Trophoblast cell (in vitro differentiated cells and primary cell): ENCODE measurements around the gene CD80.
"Not testable (repeated sequence)": the region's sequence is repeated elsewhere in the genome, so short reads cannot be mapped to it uniquely, and the experiment has no call there.

Source experiments
- DNase-seq, 2 donors: peaks; one replicate each; pipeline ENCODE4 v3.0.0-alpha.2; 2016
- H2AFZ ChIP-seq: 2 replicates; pipeline ENCODE4 v1.6.1; 2013; ENCODE audit warnings: low read length, moderate library complexity, mild to moderate bottlenecking; ENCODE audit not compliant: insufficient read depth, poor library complexity
- H2AK5ac ChIP-seq: 2 replicates; pipeline ENCODE4 v1.6.1; 2013; ENCODE audit warnings: mild to moderate bottlenecking, low read length
- H2BK120ac ChIP-seq: 2 replicates; pipeline ENCODE4 v1.6.1; 2013; ENCODE audit warnings: low read length, mild to moderate bottlenecking, moderate library complexity; ENCODE audit not compliant: insufficient read depth, poor library complexity
- H2BK12ac ChIP-seq: 2 replicates; pipeline ENCODE4 v1.6.1; 2013; ENCODE audit warnings: mild to moderate bottlenecking, low read length, moderate library complexity
- H2BK5ac ChIP-seq: 2 replicates; pipeline ENCODE4 v1.6.1; 2013; ENCODE audit warnings: low read length, low read depth, moderate library complexity, mild to moderate bottlenecking; ENCODE audit not compliant: poor library complexity
- H3K14ac ChIP-seq: 2 replicates; pipeline ENCODE4 v1.6.1; 2013; ENCODE audit warnings: mild to moderate bottlenecking, low read length
- H3K18ac ChIP-seq: 2 replicates; pipeline ENCODE4 v1.6.1; 2013; ENCODE audit warnings: mild to moderate bottlenecking, low read length
- H3K23ac ChIP-seq: 2 replicates; pipeline ENCODE4 v1.6.1; 2013; ENCODE audit warnings: low read length
- H3K27ac ChIP-seq: 2 replicates; pipeline ENCODE4 v1.5.1; 2013; ENCODE audit warnings: low read depth, mild to moderate bottlenecking, inconsistent platforms, low read length, moderate library complexity
- H3K27me3 ChIP-seq: 2 replicates; pipeline ENCODE4 v1.6.1; 2013; ENCODE audit warnings: inconsistent platforms, mild to moderate bottlenecking, low read length, moderate library complexity; ENCODE audit not compliant: insufficient read depth
- H3K36me3 ChIP-seq, 2 experiments: 1 replicate in 1 of 2; 2 replicates in 1 of 2; pipeline ENCODE4 v1.6.1; 2013; ENCODE audit warnings: low read length in 2 of 2, mild to moderate bottlenecking in 2 of 2, moderate library complexity in 1 of 2; ENCODE audit not compliant: insufficient read depth in 2 of 2, control insufficient read depth in 1 of 2
- H3K4ac ChIP-seq: 2 replicates; pipeline ENCODE4 v1.6.1; 2013; ENCODE audit warnings: low read depth, mild to moderate bottlenecking, low read length, moderate library complexity
- H3K4me1 ChIP-seq, 2 experiments: 1 replicate in 1 of 2; 2 replicates in 1 of 2; pipeline ENCODE4 v1.6.1; 2013; ENCODE audit warnings: low read length in 2 of 2, mild to moderate bottlenecking in 2 of 2, moderate library complexity in 1 of 2; ENCODE audit not compliant: insufficient read depth in 2 of 2, control insufficient read depth in 1 of 2
- H3K4me2 ChIP-seq: 2 replicates; pipeline ENCODE4 v1.6.1; 2013; ENCODE audit warnings: inconsistent platforms, mild to moderate bottlenecking, low read length, moderate library complexity
- H3K4me3 ChIP-seq: 2 replicates; pipeline ENCODE4 v1.5.1; 2013; ENCODE audit warnings: mild to moderate bottlenecking, low read depth, low read length, inconsistent platforms
- H3K79me1 ChIP-seq: one replicate; pipeline ENCODE4 v1.6.1; 2013; ENCODE audit warnings: low read length
- H3K79me2 ChIP-seq: 2 replicates; pipeline ENCODE4 v1.6.1; 2013; ENCODE audit warnings: low read length, mild to moderate bottlenecking; ENCODE audit not compliant: control insufficient read depth, insufficient read depth, poor library complexity
- H3K9ac ChIP-seq: 2 replicates; pipeline ENCODE4 v1.6.1; 2013; ENCODE audit warnings: mild to moderate bottlenecking, low read length
- H3K9me3 ChIP-seq: 2 replicates; pipeline ENCODE4 v1.6.1; 2013; ENCODE audit warnings: low read depth, mild to moderate bottlenecking, control low read depth, inconsistent platforms, low read length; ENCODE audit not compliant: insufficient read depth
- H4K12ac ChIP-seq: 2 replicates; pipeline ENCODE4 v1.6.1; 2013; ENCODE audit warnings: low read depth, mild to moderate bottlenecking, low read length, moderate library complexity
- H4K8ac ChIP-seq: 2 replicates; pipeline ENCODE4 v1.6.1; 2013; ENCODE audit warnings: low read depth, mild to moderate bottlenecking, low read length, moderate library complexity
- H4K91ac ChIP-seq: one replicate; pipeline ENCODE4 v1.6.1; 2013; ENCODE audit warnings: low read depth, mild to moderate bottlenecking, low read length, moderate library complexity
- WGBS: extraction: QIAGEN DNeasy Blood & Tissue Kit; methylation state at CpG from one replicate; pipeline ENCODE4 v1.1.7; 2013; ENCODE audit warnings: missing lambda C conversion rate; ENCODE audit not compliant: insufficient read length, insufficient coverage; ENCODE audit errors: extremely low coverage; 5-methylcytosine and 5-hydroxymethylcytosine counted together

The CD80 gene

GRCh38 chr3:119563334-119563733, 3.9 kb upstream of the CD80 start:
- not testable (repeated sequence) for H3K79me2 ChIP-seq, H3K36me3 ChIP-seq, H4K91ac ChIP-seq, H3K27ac ChIP-seq, H3K23ac ChIP-seq, H2BK12ac ChIP-seq, H4K8ac ChIP-seq, H2AK5ac ChIP-seq, H2BK120ac ChIP-seq, H3K79me1 ChIP-seq, H3K4me1 ChIP-seq, H3K9me3 ChIP-seq, H4K12ac ChIP-seq, DNase-seq, H3K9ac ChIP-seq, H2AFZ ChIP-seq, H2BK5ac ChIP-seq, H3K4ac ChIP-seq, H3K4me2 ChIP-seq, H3K27me3 ChIP-seq, H3K18ac ChIP-seq, H3K14ac ChIP-seq, H3K4me3 ChIP-seq
- WGBS: no CpG with 5 or more reads among the region's 2 CpGs

- H3K14ac ChIP-seq: no peak overlapping the region
- H3K79me2 ChIP-seq: no peaks in the 10 kb centered on the region
- H3K9me3 ChIP-seq: no peaks in the 10 kb centered on the region
- no peak overlapping the region for H4K91ac ChIP-seq
- H3K4me1 ChIP-seq: no peaks in the 10 kb centered on the region
- H2BK120ac ChIP-seq: no peak overlapping the region
- no peak overlapping the region for H3K18ac ChIP-seq
- no peaks in the 10 kb centered on the region for H3K36me3 ChIP-seq
- H3K27me3 ChIP-seq: no peaks in the 10 kb centered on the region
- no peak overlapping the region for H2AFZ ChIP-seq
- H2BK5ac ChIP-seq: no peak overlapping the region
- no peak overlapping the region for H3K9ac ChIP-seq
- no peaks in the 10 kb centered on the region for H3K79me1 ChIP-seq
- H4K12ac ChIP-seq: no peak overlapping the region
- no peak overlapping the region for H3K4ac ChIP-seq
- no CpG with 5 or more reads among the region's 6 CpGs for WGBS
- H3K4me3 ChIP-seq: no peak overlapping the region
- peak in 1 of 2 donors; percentile 35 for DNase-seq
- H4K8ac ChIP-seq: no peak overlapping the region
- H3K4me2 ChIP-seq: no peak overlapping the region
- H3K27ac ChIP-seq: no peak overlapping the region
- no peak overlapping the region for H2AK5ac ChIP-seq
- H2BK12ac ChIP-seq: no peak overlapping the region
- no peak overlapping the region for H3K23ac ChIP-seq
Measured at GRCh38 chr3:119562307-119562961, 3.0 kb upstream of the CD80 start.

GRCh38 chr3:119560160-119560559, 746 bp upstream of the CD80 start:
- H3K23ac ChIP-seq: no peak overlapping the region
- no peak overlapping the region for H4K12ac ChIP-seq
- no peaks in the 10 kb centered on the region for H3K27me3 ChIP-seq
- H3K79me1 ChIP-seq: no peaks in the 10 kb centered on the region
- H4K91ac ChIP-seq: no peak overlapping the region
- no peaks in the 10 kb centered on the region for H3K9me3 ChIP-seq
- no peak overlapping the region for H2AFZ ChIP-seq
- H3K4ac ChIP-seq: no peak overlapping the region
- no peaks in the 10 kb centered on the region for H3K36me3 ChIP-seq
- no peak overlapping the region for H2BK12ac ChIP-seq
- no peak overlapping the region for H2BK120ac ChIP-seq
- H3K4me1 ChIP-seq: no peaks in the 10 kb centered on the region
- H3K79me2 ChIP-seq: no peaks in the 10 kb centered on the region
- no peak overlapping the region for H2AK5ac ChIP-seq
- H3K4me2 ChIP-seq: no peak overlapping the region
- H3K18ac ChIP-seq: no peak overlapping the region
- H3K9ac ChIP-seq: no peak overlapping the region
- WGBS: no CpG with 5 or more reads among the region's 5 CpGs
- no peak overlapping the region for H3K4me3 ChIP-seq
- no peak overlapping the region for H4K8ac ChIP-seq
- no peak overlapping the region for H2BK5ac ChIP-seq
- H3K27ac ChIP-seq: no peak overlapping the region
- no peak for DNase-seq
- H3K14ac ChIP-seq: no peak overlapping the region

- Histone ChIP-seq H3K4me1 (no peaks in the 10 kb centered on the region), H3K36me3 (no peaks in the 10 kb centered on the region), H4K91ac (no peak overlapping the region), H2AFZ (no peak overlapping the region), H2BK5ac (no peak overlapping the region), H3K4me3 (no peak overlapping the region), H3K27me3 (no peaks in the 10 kb centered on the region), H3K4ac (no peak overlapping the region), H3K23ac (no peak overlapping the region), H3K79me2 (no peaks in the 10 kb centered on the region), H3K14ac (no peak overlapping the region), H2BK12ac (no peak overlapping the region), H3K79me1 (no peaks in the 10 kb centered on the region), H4K12ac (no peak overlapping the region), H3K27ac (no peak overlapping the region), H3K4me2 (no peak overlapping the region), H3K9ac (no peak overlapping the region), H3K9me3 (no peaks in the 10 kb centered on the region), H3K18ac (no peak overlapping the region), H4K8ac (no peak overlapping the region), H2BK120ac (no peak overlapping the region), H2AK5ac (no peak overlapping the region)
- no peak for DNase-seq
- WGBS: no CpG with 5 or more reads among the region's 9 CpGs
Measured at GRCh38 chr3:119558626-119559317, 642 bp downstream of the CD80 start.
